HG03521 (cell line): Measurements from ENCODE around the gene EPB41L2.
A peak's percentile ranks its signal among the peaks of the same experiment; 100 is the strongest.
"Not testable (repeated sequence)": the region's sequence is repeated elsewhere in the genome, so short reads cannot be mapped to it uniquely, and the experiment has no call there.

ENCODE experiments used
- ATAC-seq: cut with Tn5 transposase; IDR thresholded peaks from one replicate; pipeline ENCODE4 v1.9.1; 2021; ENCODE audit warnings: mild to moderate bottlenecking, moderate library complexity; ENCODE audit not compliant: unreplicated experiment

EPB41L2 gene

GRCh38 chr6:131005439-131006016, 57.5 kb downstream of the EPB41L2 start:
- no peak for ATAC-seq

GRCh38 chr6:131004936-131005335, 58.1 kb downstream of the EPB41L2 start:
- no peak for ATAC-seq

GRCh38 chr6:131004387-131004755, 58.7 kb downstream of the EPB41L2 start:
- ATAC-seq = no peak

GRCh38 chr6:131003488-131004386, 59.3 kb downstream of the EPB41L2 start:
- no peak for ATAC-seq

- ATAC-seq = no peak
These were observed 60.4 kb downstream of the EPB41L2 start for GRCh38 chr6:131002661-131002980.

GRCh38 chr6:131001945-131002660, 60.9 kb downstream of the EPB41L2 start:
- ATAC-seq = no peak

- ATAC-seq = no peak
These were observed 61.8 kb downstream of the EPB41L2 start for GRCh38 chr6:131001111-131001736.

GRCh38 chr6:131000544-131000943, 62.5 kb downstream of the EPB41L2 start:
- ATAC-seq = no peak

- no peak for ATAC-seq
These were observed 65.8 kb downstream of the EPB41L2 start for GRCh38 chr6:130997061-130997753.

- no peak for ATAC-seq
These were observed 66.4 kb downstream of the EPB41L2 start for GRCh38 chr6:130996635-130997034.

GRCh38 chr6:130995783-130996447, 67.1 kb downstream of the EPB41L2 start:
- no peak for ATAC-seq

- no peak for ATAC-seq
These were observed 68.5 kb downstream of the EPB41L2 start for GRCh38 chr6:130994319-130995097.

GRCh38 chr6:130993292-130993765, 69.7 kb downstream of the EPB41L2 start:
- no peak for ATAC-seq

- ATAC-seq = no peak
These were observed 71.5 kb downstream of the EPB41L2 start for GRCh38 chr6:130991422-130992137.

GRCh38 chr6:130987539-130987938, 75.5 kb downstream of the EPB41L2 start:
- not testable (repeated sequence) for ATAC-seq

GRCh38 chr6:130985115-130985514, 77.9 kb downstream of the EPB41L2 start:
- no peak for ATAC-seq

GRCh38 chr6:130982941-130983456, 80.0 kb downstream of the EPB41L2 start:
- peak; percentile 68 for ATAC-seq

GRCh38 chr6:130982135-130982534, 80.9 kb downstream of the EPB41L2 start:
- ATAC-seq = no peak
